ENCODE measurements around the gene TIMM29. TPM values are rescaled to one million over a fixed set of nuclear protein-coding genes. Genes with fewer than 3 reads are reported as not detected.

Gene TIMM29
- total RNA-seq, 4 donors from 2014 or later = 7.6 to 40.5 (median 28.5) TPM

GRCh38 chr19:10919352-10920287, 9.0 kb upstream of the TIMM29 start:
- Histone ChIP-seq H3K27ac (no peak overlapping the region), H3K4me1 (no peaks in the 10 kb centered on the region), H3K36me3 (no peaks in the 10 kb centered on the region), H3K9me3 (no peaks in the 10 kb centered on the region), H3K27me3 (no peaks in the 10 kb centered on the region), H3K4me3 (no peak overlapping the region)
- TF ChIP-seq POLR2A (IDR thresholded peaks at IDR 0.05) (no peak), CTCF (IDR thresholded peaks at IDR 0.05) (no peak)
- no peak for DNase-seq
- intact Hi-C loops (cut with DNase I; ENCODE audit: low total_unique reads) = no loop called here

- H3K27me3 ChIP-seq = no peaks in the 10 kb centered on the region
- TF ChIP-seq POLR2A (IDR thresholded peaks at IDR 0.05) = no peak
- no peak for TF ChIP-seq CTCF (IDR thresholded peaks at IDR 0.05)
- intact Hi-C loops (cut with DNase I; ENCODE audit: low total_unique reads) = no loop called here
- no peaks in the 10 kb centered on the region for H3K9me3 ChIP-seq
- H3K4me1 ChIP-seq = no peaks in the 10 kb centered on the region
- H3K36me3 ChIP-seq = no peaks in the 10 kb centered on the region
- H3K4me3 ChIP-seq = no peak overlapping the region
- DNase-seq = no peak
- H3K27ac ChIP-seq = no peak overlapping the region
Measured at GRCh38 chr19:10920288-10920655, 8.3 kb upstream of the TIMM29 start.

- H3K27me3 ChIP-seq = no peaks in the 10 kb centered on the region
- TF ChIP-seq CTCF (IDR thresholded peaks at IDR 0.05) (no peak), POLR2A (IDR thresholded peaks at IDR 0.05) (no peak)
- DNase-seq = no peak
- no peak overlapping the region for H3K4me3 ChIP-seq
- H3K4me1 ChIP-seq = no peaks in the 10 kb centered on the region
- no peaks in the 10 kb centered on the region for H3K9me3 ChIP-seq
- H3K36me3 ChIP-seq = no peaks in the 10 kb centered on the region
- H3K27ac ChIP-seq = no peak overlapping the region
- intact Hi-C loops (cut with DNase I; ENCODE audit: low total_unique reads) = no loop called here
Measured at GRCh38 chr19:10920781-10921180, 7.8 kb upstream of the TIMM29 start.

GRCh38 chr19:10921199-10921909, 7.3 kb upstream of the TIMM29 start:
- Histone ChIP-seq H3K27me3 (no peaks in the 10 kb centered on the region), H3K9me3 (no peaks in the 10 kb centered on the region), H3K36me3 (no peaks in the 10 kb centered on the region), H3K27ac (no peak overlapping the region), H3K4me3 (no peak overlapping the region), H3K4me1 (no peaks in the 10 kb centered on the region)
- DNase-seq = no peak
- TF ChIP-seq CTCF (IDR thresholded peaks at IDR 0.05) (no peak), POLR2A (IDR thresholded peaks at IDR 0.05) (no peak)
- intact Hi-C loops (cut with DNase I; ENCODE audit: low total_unique reads) = no loop called here

Measured in uterus (tissue), 4 donors.